COLO668 (cell line): ENCODE data around the gene CATSPERE.
"Not testable (repeated sequence)": the region's sequence is repeated elsewhere in the genome, so short reads cannot be mapped to it uniquely, and the experiment has no call there.

ENCODE experiments used
- DNase-seq: peaks from one replicate; lab custom pipeline; 2025; ENCODE audit not compliant: unreplicated experiment; lab: John Stamatoyannopoulos, UW

CATSPERE gene

DNA sequence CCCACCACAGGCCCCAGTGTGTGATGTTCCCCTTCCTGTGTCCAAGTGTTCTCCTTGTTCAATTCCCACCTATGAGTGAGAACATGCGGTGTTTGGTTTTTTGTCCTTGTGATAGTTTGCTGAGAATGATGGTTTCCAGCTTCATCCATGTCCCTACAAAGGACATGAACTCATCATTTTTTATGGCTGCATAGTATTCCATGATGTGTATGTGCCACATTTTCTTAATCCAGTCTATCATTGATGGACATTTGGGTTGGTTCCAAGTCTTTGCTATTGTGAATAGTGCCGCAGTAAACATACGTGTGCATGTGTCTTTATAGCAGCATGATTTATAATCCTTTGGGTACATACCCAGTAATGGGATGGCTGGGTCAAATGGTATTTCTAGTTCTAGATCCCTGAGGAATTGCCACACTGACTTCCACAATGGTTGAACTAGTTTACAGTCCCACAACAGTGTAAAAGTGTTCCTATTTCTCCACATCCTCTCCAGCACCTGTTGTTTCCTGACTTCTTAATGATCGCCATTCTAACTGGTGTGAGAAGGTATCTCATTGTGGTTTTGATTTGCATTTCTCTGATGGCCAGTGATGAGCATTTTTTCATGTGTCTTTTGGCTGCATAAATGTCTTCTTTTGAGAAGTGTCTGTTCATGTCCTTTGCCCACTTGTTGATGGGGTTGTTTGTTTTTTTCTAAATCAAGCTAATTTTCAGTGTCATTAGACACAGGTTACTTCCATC lies 200.7 kb downstream of the CATSPERE start:
- DNase-seq: not testable (repeated sequence)

- DNase-seq: no peak
Observed at GRCh38 chr1:244662599-244662998, 201.5 kb downstream of the CATSPERE start.

- DNase-seq: no peak
Observed at GRCh38 chr1:244664353-244664752, 203.3 kb downstream of the CATSPERE start.

GRCh38 chr1:244665771-244666217 lies 204.7 kb downstream of the CATSPERE start:
- DNase-seq: no peak

DNA sequence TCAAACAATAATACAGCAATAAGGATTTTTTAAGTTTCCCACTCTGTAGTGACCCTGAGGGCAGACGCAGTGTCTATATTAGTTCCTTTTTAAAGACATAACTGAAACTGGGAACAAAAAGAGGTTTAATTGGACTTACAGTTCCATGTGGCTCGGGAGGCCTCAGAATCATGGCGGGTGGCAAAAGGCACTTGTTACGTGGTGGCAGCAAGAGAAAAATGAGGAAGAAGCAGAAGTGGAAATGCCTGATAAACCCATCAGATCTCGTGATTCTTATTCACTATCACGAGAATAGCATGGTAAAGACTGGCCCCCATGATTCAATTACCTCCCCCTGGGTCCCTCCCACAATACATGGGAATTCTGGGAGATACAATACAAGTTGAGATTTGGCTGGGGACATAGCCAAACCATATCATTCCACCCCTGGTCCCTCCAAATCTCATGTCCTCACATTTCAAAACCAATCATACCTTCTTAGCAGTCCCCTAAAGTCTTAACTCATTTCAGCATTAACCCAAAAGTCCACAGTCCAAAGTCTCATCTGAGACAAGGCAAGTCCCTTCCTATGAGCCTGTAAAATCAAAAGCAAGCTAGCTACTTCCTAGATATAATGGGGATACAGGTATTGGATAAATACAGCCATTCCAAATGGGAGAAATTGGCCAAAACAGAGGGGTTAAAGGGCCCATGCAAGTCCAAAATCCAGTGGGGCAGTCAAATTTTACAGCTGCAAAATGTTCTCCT lies 205.8 kb downstream of the CATSPERE start:
- DNase-seq: not testable (repeated sequence)

DNA sequence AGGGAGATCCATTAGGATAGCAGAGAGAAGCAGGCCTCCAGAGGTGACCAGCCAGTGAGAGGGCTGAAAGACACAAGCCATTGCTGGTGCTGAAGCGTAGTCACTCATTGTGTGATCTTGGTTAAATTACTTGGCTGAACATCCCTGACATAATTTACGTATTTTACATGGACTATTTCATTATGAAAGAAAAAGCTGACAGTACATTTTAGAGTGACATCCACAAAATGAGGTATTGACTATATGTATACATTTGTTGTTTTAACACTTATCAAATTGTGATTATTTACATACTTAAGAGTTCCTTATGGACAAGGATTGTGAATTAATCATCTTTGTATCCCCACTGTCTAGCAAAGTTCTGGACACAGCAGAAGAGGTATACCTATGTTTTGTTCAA lies 206.7 kb downstream of the CATSPERE start:
- no peak for DNase-seq

GRCh38 chr1:244672946-244673682 lies 212.0 kb downstream of the CATSPERE start:
- DNase-seq: no peak

- DNase-seq: no peak
Observed at GRCh38 chr1:244674446-244674845, 213.4 kb downstream of the CATSPERE start.

- DNase-seq: no peak
Observed at GRCh38 chr1:244675167-244675566, 214.1 kb downstream of the CATSPERE start.

- DNase-seq: no peak
Observed at GRCh38 chr1:244678697-244679096, 217.6 kb downstream of the CATSPERE start.

DNA sequence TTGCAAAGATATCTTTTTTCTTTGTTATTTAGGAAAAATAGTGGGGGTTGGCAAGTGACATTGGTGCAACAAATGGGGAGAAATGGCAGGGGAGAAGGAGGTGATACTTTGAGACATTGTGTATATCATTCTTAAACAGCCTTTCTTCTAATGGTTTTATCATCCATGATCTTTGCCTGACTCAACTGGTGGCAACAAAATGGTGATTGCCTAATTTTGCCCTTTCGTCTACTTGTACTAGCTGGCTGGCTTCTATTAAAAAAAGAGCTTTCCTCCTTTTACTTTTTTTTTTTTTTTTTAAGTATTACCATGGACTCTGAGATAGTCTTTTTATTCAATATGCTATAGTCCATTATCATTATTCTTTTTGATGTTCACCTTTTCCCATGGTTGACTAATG lies 219.6 kb downstream of the CATSPERE start:
- no peak for DNase-seq

DNA sequence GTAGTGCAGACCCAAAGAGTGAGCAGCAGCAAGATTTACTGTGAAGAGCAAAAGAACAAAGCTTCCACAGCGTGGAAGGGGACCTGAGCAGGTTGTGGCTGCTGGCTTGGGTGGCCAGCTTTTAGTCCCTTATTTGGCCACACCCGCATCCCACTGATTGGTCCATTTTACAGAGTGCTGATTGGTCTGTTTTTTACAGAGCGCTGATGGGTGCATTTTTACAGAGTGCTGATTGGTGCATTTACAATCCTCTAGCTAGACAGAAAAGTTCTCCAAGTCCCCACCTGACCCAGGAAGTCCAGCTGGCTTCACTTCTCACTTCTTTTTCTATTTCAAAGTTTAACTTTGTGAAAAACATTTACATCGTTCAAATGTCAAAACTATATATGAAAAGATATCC lies 221.0 kb downstream of the CATSPERE start:
- DNase-seq: not testable (repeated sequence)
